Panc1 (cell line): ENCODE measurements around the gene NTRK1. TPM values are rescaled to one million over a fixed set of nuclear protein-coding genes. Genes with fewer than 3 reads are reported as not detected.

Source experiments
- ATAC-seq: fragments of 200-7000 bp; cut with Tn5 transposase; 2 replicates; pipeline ENCODE4 v1.9.1; 2020; ENCODE audit warnings: mild to moderate bottlenecking, moderate library complexity
- BruUV-seq: library from RNA; stranded (reverse); fragments of 400-500 nt; replicated peaks from 2 replicates; lab custom pipeline; 2021; lab: Mats Ljungman, UMichigan
- CTCF ChIA-PET: fragments of 300-600 bp; sonication (Branson Sonifier 250); formaldehyde crosslinking; loops from one replicate; lab custom pipeline; 2022; ENCODE audit warnings: antibody characterized with exemption; lab: Charles Lee
- POLR2A ChIA-PET: fragments of 300-600 bp; sonication (Branson Sonifier 250); formaldehyde crosslinking; loops from one replicate; lab custom pipeline; 2022; ENCODE audit warnings: antibody characterized with exemption; lab: Charles Lee
- DNase-seq: peaks from one replicate; pipeline ENCODE4 v3.0.0-alpha.2; 2010; ENCODE audit warnings: low read depth, low spot score
- H3K27ac ChIP-seq: 2 replicates; pipeline ENCODE4 v1.5.1; 2011; ENCODE audit warnings: mild to moderate bottlenecking, low read length, inconsistent platforms
- H3K27me3 ChIP-seq: fragments of 200-500 bp; sonication (Bioruptor generic); 2 replicates; pipeline ENCODE4 v1.6.0; 2014; ENCODE audit warnings: low read length, inconsistent platforms; ENCODE audit not compliant: control insufficient read depth, insufficient read depth
- H3K36me3 ChIP-seq: fragments of 200-500 bp; sonication (Bioruptor generic); 2 replicates; pipeline ENCODE4 v1.5.1; 2014; ENCODE audit warnings: inconsistent platforms, mild to moderate bottlenecking, low read length, moderate library complexity; ENCODE audit not compliant: control insufficient read depth, insufficient read depth
- H3K4me1 ChIP-seq: 2 replicates; pipeline ENCODE4 v1.5.1; 2011; ENCODE audit warnings: inconsistent platforms, mild to moderate bottlenecking, low read length, moderate library complexity; ENCODE audit not compliant: control insufficient read depth, insufficient read depth
- H3K4me3 ChIP-seq, 2 experiments: 2 replicates each; pipeline ENCODE4 v1.5.1; 2011 to 2012; ENCODE audit warnings: low read depth in 2 of 2, low read length in 2 of 2, mild to moderate bottlenecking in 2 of 2, inconsistent platforms in 1 of 2, moderate library complexity in 1 of 2
- H3K9me3 ChIP-seq: fragments of 200-500 bp; sonication (Bioruptor generic); 2 replicates; pipeline ENCODE4 v1.5.1; 2014; ENCODE audit warnings: low read depth, mild to moderate bottlenecking, inconsistent platforms, low read length, moderate library complexity; ENCODE audit not compliant: control insufficient read depth, insufficient read depth
- CTCF ChIP-seq: fragments of 450-650 bp; IDR thresholded peaks from 2 replicates; pipeline ENCODE4 v1.5.1; 2017; ENCODE audit warnings: mild to moderate bottlenecking
- POLR2AphosphoS5 ChIP-seq: IDR thresholded peaks from 2 replicates; pipeline ENCODE4 v1.6.1; 2012; ENCODE audit warnings: mild to moderate bottlenecking, low read depth, low read length, moderate library complexity
- REST ChIP-seq, 2 experiments: IDR thresholded peaks; 2 replicates each; pipeline ENCODE4 v1.6.1; 2011 to 2012; ENCODE audit warnings: low read depth in 2 of 2, control low read depth in 1 of 2, low read length in 1 of 2, mild to moderate bottlenecking in 1 of 2, moderate library complexity in 1 of 2; ENCODE audit not compliant: insufficient read depth in 1 of 2
- SIN3A ChIP-seq: IDR thresholded peaks from 2 replicates; pipeline ENCODE4 v1.6.1; 2012; ENCODE audit warnings: low read depth, mild to moderate bottlenecking, low read length, moderate library complexity, borderline replicate concordance; ENCODE audit not compliant: insufficient read depth
- TCF7L2 ChIP-seq: IDR thresholded peaks from 2 replicates; pipeline ENCODE4 v1.6.1; 2011; ENCODE audit warnings: mild to moderate bottlenecking, low read depth, low read length, inconsistent platforms
- in situ Hi-C: cut with HindIII; loops from 2 replicates; pipeline ENCODE4 v1.10.0; 2016; ENCODE audit warnings: low sequenced_read_pairs, low pct_unique_long_range_greater_than_20kb
- intact Hi-C: fragments of 100-400 bp; cut with micrococcal nuclease; formaldehyde crosslinking; loops from one replicate; pipeline ENCODE4 v1.10.0; 2022; ENCODE audit not compliant: unreplicated experiment
- total RNA-seq: library from RNA; stranded (reverse); gene quantifications from one replicate; pipeline ENCODE4 v1.2.1, GENCODE V29; 2021; ENCODE audit not compliant: unreplicated experiment

The NTRK1 gene
- total RNA-seq, 1 experiment from 2014 or later: 0.21 TPM

GRCh38 chr1:156852418-156852874 lies 8.2 kb upstream of the NTRK1 start:
- in situ Hi-C loops: no loop called here
- no peak for ATAC-seq
- Histone ChIP-seq H3K27me3 (no peaks in the 10 kb centered on the region), H3K36me3 (no peaks in the 10 kb centered on the region), H3K4me1 (no peaks in the 10 kb centered on the region), H3K9me3 (no peaks in the 10 kb centered on the region), H3K27ac (no peak overlapping the region), H3K4me3 (no peak overlapping the region)
- POLR2A ChIA-PET: no interaction called here
- no peak for TF ChIP-seq SIN3A
- DNase-seq: no peak
- no TSS peak for BruUV-seq
- intact Hi-C loops: loop anchor here (10.0 kb wide), 1 partner anchor 72 kb away; the partner anchor contains the start of gene LRRC71
- CTCF ChIA-PET: no interaction called here

- CTCF ChIA-PET: no interaction called here
- TF ChIP-seq SIN3A (no peak), REST (IDR thresholded peaks at IDR 0.05; ENCODE audit: insufficient read depth in 1 of 2, low read depth in 2 of 2, low read length in 1 of 2) (no peak), TCF7L2 (no peak), POLR2AphosphoS5 (no peak), CTCF (no peak)
- DNase-seq (no peak), ATAC-seq (no peak)
- Histone ChIP-seq H3K4me3 (no peak overlapping the region), H3K27ac (no peak overlapping the region), H3K27me3 (no peaks in the 10 kb centered on the region), H3K4me1 (0 out of 2 replicates have a peak, but pooled peaks cover 4% of the 10 kb centered on the region), H3K9me3 (no peaks in the 10 kb centered on the region), H3K36me3 (no peaks in the 10 kb centered on the region)
- POLR2A ChIA-PET: no interaction called here
- no TSS peak for BruUV-seq
- in situ Hi-C loops: no loop called here
- intact Hi-C loops: loop anchor here (10.0 kb wide), 1 partner anchor 71 kb away; the partner anchor contains the start of gene LRRC71
Observed at GRCh38 chr1:156853761-156854160, 6.9 kb upstream of the NTRK1 start.

GRCh38 chr1:156854634-156855033 lies 6.0 kb upstream of the NTRK1 start:
- ATAC-seq: no peak
- CTCF ChIA-PET: no interaction called here
- POLR2A ChIA-PET: no interaction called here
- H3K4me1 ChIP-seq: peaks cover 8% of the 10 kb centered on the region; the same call in 1 of the 2 replicates
- no peak overlapping the region for H3K27ac ChIP-seq
- no peak for TF ChIP-seq SIN3A
- TF ChIP-seq REST (IDR thresholded peaks at IDR 0.05; ENCODE audit: insufficient read depth in 1 of 2, low read depth in 2 of 2, low read length in 1 of 2): no peak
- TF ChIP-seq CTCF: no peak
- TF ChIP-seq POLR2AphosphoS5: no peak
- no peaks in the 10 kb centered on the region for H3K27me3 ChIP-seq
- H3K9me3 ChIP-seq: no peaks in the 10 kb centered on the region
- in situ Hi-C loops (no loop called here), intact Hi-C loops (loop anchor here (10.0 kb wide), 1 partner anchor 70 kb away; the partner anchor contains the start of gene LRRC71)
- no TSS peak for BruUV-seq
- no peak overlapping the region for H3K4me3 ChIP-seq
- H3K36me3 ChIP-seq: no peaks in the 10 kb centered on the region
- DNase-seq: no peak
